Neural cell (in vitro differentiated cells): Measurements from ENCODE around the gene LHB. TPM values are rescaled to one million over a fixed set of nuclear protein-coding genes. Genes with fewer than 3 reads are reported as not detected.

Experiments
- H2AFZ ChIP-seq: fragments of 200-600, 300-800 bp; sonication (generic), shearing (Covaris generic); 2 replicates; pipeline ENCODE4 v1.6.0; 2014; ENCODE audit warnings: low read depth, mild to moderate bottlenecking, antibody characterized with exemption, low read length, moderate library complexity
- H3F3A ChIP-seq: fragments of 200-600 bp; shearing (Covaris generic); 2 replicates; pipeline ENCODE4 v1.6.1; 2016; ENCODE audit warnings: mild to moderate bottlenecking, moderate library complexity, mixed read lengths, antibody characterized with exemption, low read length; ENCODE audit not compliant: insufficient read depth, poor library complexity, severe bottlenecking
- H3K27ac ChIP-seq: fragments of 200-600, 300-800 bp; sonication (generic), shearing (Covaris generic); 2 replicates; pipeline ENCODE4 v1.5.1; 2014; ENCODE audit warnings: mild to moderate bottlenecking, low read length, moderate library complexity
- H3K27me3 ChIP-seq: fragments of 300-800, 200-600 bp; sonication (generic), shearing (Covaris generic); 2 replicates; pipeline ENCODE4 v1.6.0; 2014; ENCODE audit warnings: mild to moderate bottlenecking, low read depth, low read length, moderate library complexity; ENCODE audit not compliant: insufficient read depth
- H3K36me3 ChIP-seq: fragments of 300-800, 200-600 bp; sonication (generic), shearing (Covaris generic); 2 replicates; pipeline ENCODE4 v1.5.1; 2014; ENCODE audit warnings: mild to moderate bottlenecking, antibody characterized with exemption, low read length, moderate library complexity; ENCODE audit not compliant: insufficient read depth
- H3K4me2 ChIP-seq: fragments of 300-800, 200-600 bp; sonication (generic), shearing (Covaris generic); 2 replicates; pipeline ENCODE4 v1.6.0; 2014; ENCODE audit warnings: mild to moderate bottlenecking, low read length
- H3K4me3 ChIP-seq: fragments of 300-800, 200-600 bp; sonication (generic), shearing (Covaris generic); 2 replicates; pipeline ENCODE4 v1.5.1; 2014; ENCODE audit warnings: mild to moderate bottlenecking, low read length, moderate library complexity
- H3K79me2 ChIP-seq: fragments of 200-600 bp; shearing (Covaris generic); replicated peaks from 2 replicates; pipeline ENCODE4 v1.6.0; 2014; ENCODE audit warnings: mild to moderate bottlenecking, low read length, moderate library complexity; ENCODE audit not compliant: insufficient read depth
- H3K9ac ChIP-seq: fragments of 300-800, 200-600 bp; sonication (generic), shearing (Covaris generic); 2 replicates; pipeline ENCODE4 v1.6.1; 2016; ENCODE audit warnings: mild to moderate bottlenecking, low read length, mixed read lengths
- H3K9me2 ChIP-seq: fragments of 200-600 bp; shearing (Covaris generic); 2 replicates; pipeline ENCODE4 v1.6.1; 2016; ENCODE audit warnings: mild to moderate bottlenecking, low read length, mixed read lengths; ENCODE audit not compliant: insufficient read depth
- H3K9me3 ChIP-seq: fragments of 200-600, 300-800 bp; sonication (generic), shearing (Covaris generic); 2 replicates; pipeline ENCODE4 v1.6.1; 2016; ENCODE audit warnings: mild to moderate bottlenecking, mixed run types, low read length, moderate library complexity, mixed read lengths
- H4K20me1 ChIP-seq: fragments of 200-600 bp; shearing (Covaris generic); 2 replicates; pipeline ENCODE4 v1.6.1; 2016; ENCODE audit warnings: mild to moderate bottlenecking, mixed run types; ENCODE audit not compliant: insufficient read depth
- EP300 ChIP-seq: fragments of 450-650 bp; conservative IDR thresholded peaks from 2 replicates; pipeline ENCODE4 v1.6.1; 2014; ENCODE audit warnings: antibody characterized with exemption, mild to moderate bottlenecking, moderate library complexity; ENCODE audit not compliant: poor library complexity, severe bottlenecking
- EZH2 ChIP-seq: fragments of 200-600, 300-800 bp; shearing (Covaris generic), sonication (generic); IDR thresholded peaks from 2 replicates; pipeline ENCODE4 v1.6.1; 2014; ENCODE audit warnings: antibody characterized with exemption, low read length, borderline replicate concordance, mild to moderate bottlenecking; ENCODE audit not compliant: insufficient read depth, poor library complexity, severe bottlenecking
- MXI1 ChIP-seq: fragments of 450-650 bp; conservative IDR thresholded peaks from 2 replicates; pipeline ENCODE4 v1.6.1; 2014; ENCODE audit warnings: antibody characterized with exemption, mild to moderate bottlenecking; ENCODE audit not compliant: poor library complexity, severe bottlenecking
- POLR2AphosphoS5 ChIP-seq: IDR thresholded peaks from 2 replicates; pipeline ENCODE4 v1.6.1; 2012
- RAD21 ChIP-seq: fragments of 450-650 bp; conservative IDR thresholded peaks from 2 replicates; pipeline ENCODE4 v1.6.1; 2014; ENCODE audit warnings: antibody characterized with exemption, mild to moderate bottlenecking, moderate library complexity
- REST ChIP-seq: IDR thresholded peaks from 2 replicates; pipeline ENCODE4 v1.6.1; 2012; ENCODE audit warnings: borderline replicate concordance
- SMC3 ChIP-seq: fragments of 450-650 bp; conservative IDR thresholded peaks from 2 replicates; pipeline ENCODE4 v1.6.1; 2014; ENCODE audit warnings: antibody characterized with exemption, mild to moderate bottlenecking, moderate library complexity; ENCODE audit not compliant: poor library complexity
- TAF1 ChIP-seq: IDR thresholded peaks from 2 replicates; pipeline ENCODE4 v1.6.1; 2012; ENCODE audit warnings: low read depth
- polyA plus RNA-seq: library from polyadenylated mRNA; depleted of rRNA; stranded (reverse); fragments of >200 nt; gene quantifications from 2 replicates; pipeline ENCODE4 v1.2.3, GENCODE V29; 2014
- TF ChIP-seq, protein P1 (sequence below): fragments of 450-650 bp; IDR thresholded peaks from 2 replicates; pipeline ENCODE4 v1.5.1; 2014; ENCODE audit warnings: antibody characterized with exemption, mild to moderate bottlenecking, moderate library complexity; ENCODE audit not compliant: poor library complexity, severe bottlenecking

Gene LHB
- polyA plus RNA-seq, 1 donor from 2014 or later: not detected

DNA sequence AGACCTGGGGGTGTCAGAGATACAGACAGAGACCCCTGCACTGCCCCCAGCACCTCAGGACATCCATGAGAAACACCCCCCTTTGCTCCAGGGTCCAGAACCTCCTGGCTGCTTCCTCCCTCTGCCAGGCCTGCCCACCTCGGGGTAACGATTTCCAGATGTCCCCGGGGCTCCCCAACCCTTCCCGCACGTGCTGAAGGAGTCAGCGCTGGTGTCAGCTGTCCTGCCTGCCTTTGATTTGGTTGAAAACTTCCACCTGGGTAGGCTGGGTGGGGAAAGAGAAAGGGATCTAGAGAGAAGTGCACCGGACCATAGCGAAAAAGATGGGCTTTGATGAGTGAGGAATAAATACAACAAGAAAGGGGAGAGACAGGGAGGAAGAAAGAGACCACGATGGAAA, 42.2 kb upstream of the LHB start:
- Histone ChIP-seq H3K9ac (no peak overlapping the region), H3K36me3 (no peaks in the 10 kb centered on the region), H3K4me3 (no peak overlapping the region), H3K4me2 (no peak overlapping the region), H4K20me1 (no peaks in the 10 kb centered on the region), H3K27ac (no peak overlapping the region), H3K9me2 (no peaks in the 10 kb centered on the region), H3K27me3 (peaks cover 32% of the 10 kb centered on the region), H3K9me3 (no peaks in the 10 kb centered on the region), H3F3A (no peaks in the 10 kb centered on the region), H2AFZ (no peak overlapping the region), H3K79me2 (no peaks in the 10 kb centered on the region)
- TF ChIP-seq POLR2AphosphoS5: no peak
- TF ChIP-seq SMC3: no peak
- TF ChIP-seq, protein P1, sequence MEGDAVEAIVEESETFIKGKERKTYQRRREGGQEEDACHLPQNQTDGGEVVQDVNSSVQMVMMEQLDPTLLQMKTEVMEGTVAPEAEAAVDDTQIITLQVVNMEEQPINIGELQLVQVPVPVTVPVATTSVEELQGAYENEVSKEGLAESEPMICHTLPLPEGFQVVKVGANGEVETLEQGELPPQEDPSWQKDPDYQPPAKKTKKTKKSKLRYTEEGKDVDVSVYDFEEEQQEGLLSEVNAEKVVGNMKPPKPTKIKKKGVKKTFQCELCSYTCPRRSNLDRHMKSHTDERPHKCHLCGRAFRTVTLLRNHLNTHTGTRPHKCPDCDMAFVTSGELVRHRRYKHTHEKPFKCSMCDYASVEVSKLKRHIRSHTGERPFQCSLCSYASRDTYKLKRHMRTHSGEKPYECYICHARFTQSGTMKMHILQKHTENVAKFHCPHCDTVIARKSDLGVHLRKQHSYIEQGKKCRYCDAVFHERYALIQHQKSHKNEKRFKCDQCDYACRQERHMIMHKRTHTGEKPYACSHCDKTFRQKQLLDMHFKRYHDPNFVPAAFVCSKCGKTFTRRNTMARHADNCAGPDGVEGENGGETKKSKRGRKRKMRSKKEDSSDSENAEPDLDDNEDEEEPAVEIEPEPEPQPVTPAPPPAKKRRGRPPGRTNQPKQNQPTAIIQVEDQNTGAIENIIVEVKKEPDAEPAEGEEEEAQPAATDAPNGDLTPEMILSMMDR: no peak

- H3K27me3 ChIP-seq: peaks cover 32% of the 10 kb centered on the region
- H3K4me2 ChIP-seq: no peak overlapping the region
These were observed 41.7 kb upstream of the LHB start for GRCh38 chr19:49058562-49058961.

More at GRCh38 chr19:49058562-49058961, 41.7 kb upstream of the LHB start:
- H3F3A ChIP-seq: no peaks in the 10 kb centered on the region
- no peaks in the 10 kb centered on the region for H3K9me3 ChIP-seq
- no peak overlapping the region for H2AFZ ChIP-seq
- no peak overlapping the region for H3K4me3 ChIP-seq
- no peak overlapping the region for H3K27ac ChIP-seq
- H3K36me3 ChIP-seq: no peaks in the 10 kb centered on the region
- TF ChIP-seq EZH2 (no peak), REST (no peak), SMC3 (no peak), POLR2AphosphoS5 (no peak), MXI1 (no peak), TAF1 (no peak), RAD21 (no peak), EP300 (no peak)
- TF ChIP-seq, protein P1: no peak
- no peaks in the 10 kb centered on the region for H3K79me2 ChIP-seq
- H4K20me1 ChIP-seq: no peaks in the 10 kb centered on the region
- H3K9ac ChIP-seq: no peak overlapping the region
- no peaks in the 10 kb centered on the region for H3K9me2 ChIP-seq
